Heart right ventricle (tissue), 16 donors: ENCODE results near the gene SIX3. TPM values are rescaled to one million over a fixed set of nuclear protein-coding genes. Genes with fewer than 3 reads are reported as not detected.

Source experiments
- ATAC-seq, 8 donors: fragments of 200-7000 bp; cut with Tn5 transposase; one replicate each; pipeline ENCODE4 v1.9.1; 2020; ENCODE audit warnings: mild to moderate bottlenecking in 8 of 8, moderate library complexity in 8 of 8, moderate number of reproducible peaks in 1 of 8
- DNase-seq, 2 donors: peaks; one replicate each; pipeline ENCODE4 v3.0.0-alpha.2; 2020
- H3K27ac ChIP-seq, 10 donors: fragments of 200-600 bp; sonication (generic) in 2 of 10; one replicate each; pipeline versions ENCODE4 v1.5.0 to v1.8.0; 2020 to 2022; ENCODE audit warnings: mild to moderate bottlenecking in 3 of 10
- H3K27me3 ChIP-seq, 7 donors: fragments of 200-600 bp; one replicate each; pipeline ENCODE4 v1.8.0; 2021 to 2022; ENCODE audit warnings: mild to moderate bottlenecking in 2 of 7
- H3K36me3 ChIP-seq, 9 donors: fragments of 200-600 bp; sonication (generic) in 1 of 9; one replicate each; pipeline versions ENCODE4 v1.5.0 to v1.8.0; 2020 to 2022; ENCODE audit warnings: mild to moderate bottlenecking in 2 of 9
- H3K4me1 ChIP-seq, 9 donors: fragments of 200-600 bp; sonication (generic) in 1 of 9; one replicate each; pipeline versions ENCODE4 v1.5.0 to v1.8.0; 2020 to 2022; ENCODE audit warnings: mild to moderate bottlenecking in 4 of 9
- H3K4me3 ChIP-seq, 10 donors: fragments of 200-600 bp; sonication (generic) in 2 of 10; one replicate each; pipeline versions ENCODE4 v1.5.0 to v1.8.0; 2020 to 2022; ENCODE audit warnings: mild to moderate bottlenecking in 7 of 10, moderate library complexity in 2 of 10
- H3K9me3 ChIP-seq, 11 donors: fragments of 200-600 bp in 10 of 11; sonication (generic) in 2 of 11; one replicate each; pipeline versions ENCODE4 v1.5.0 to v1.8.0; 2013 to 2022; ENCODE audit warnings: mild to moderate bottlenecking in 2 of 11, control low read depth in 1 of 11, moderate library complexity in 1 of 11
- WGBS, 2 donors: extraction: QIAGEN DNeasy Blood & Tissue Kit; methylation state at CpG; one replicate each; pipeline ENCODE4 v1.1.7; 2013; ENCODE audit warnings: inconsistent platforms in 1 of 2; 5-methylcytosine and 5-hydroxymethylcytosine counted together
- intact Hi-C, 10 donors: fragments of 100-400 bp; cut with DNase I; formaldehyde crosslinking; loops; one replicate each; pipeline versions ENCODE4 v1.11.1 to v1.14.2; 2022
- polyA plus RNA-seq, 2 donors: library from polyadenylated mRNA; stranded (reverse); fragments of 200-250 nt; gene quantifications; one replicate each; pipeline ENCODE4 v1.2.3, GENCODE V29; 2013
- total RNA-seq, 10 donors: library from RNA; stranded (reverse); fragmentation: NEBNext Ultra II Directional in 3 of 10; extraction: Animal tissue kit (Norgen Biotek cat#: 25700) in 3 of 10; gene quantifications; one replicate each; pipeline versions ENCODE4 v1.2.1 to v1.2.4, GENCODE V29; 2021 to 2023
- TF ChIP-seq, protein P1 (sequence below), 9 donors: fragments of 200-600 bp; sonication (generic) in 2 of 9; IDR thresholded peaks; one replicate each; pipeline versions ENCODE4 v1.5.0 to v1.8.0; 2021 to 2022; ENCODE audit warnings: antibody characterized with exemption in 9 of 9, mild to moderate bottlenecking in 5 of 9, moderate library complexity in 1 of 9
- donor health status: Arrhythmogenic right ventricular cardiomyopathy.
- donor health status: ischemic (EF 13 %, LVEDD 7.1; RV severe dilation, severe dysfunction).
- donor health status: healthy with polysubstance abuse.
- donor health status: DM: no; HTN: yes; CAD: no.
- donor health status: DM: no; HTN: no; CAD: no.
- donor health status: ischemic (EF 25% LVEDD 6.9; RV normal size, moderate dysfunction).
- donor health status: ischemic (EF 25% LVEDD 5.7; RV mildly dilated, moderate dysfunction).
- donor health status: healthy.
- donor health status: DM: yes; HTN: yes; CAD: no.
- donor health status: Ischemic cardiomyopathy.
- donor health status: ischemic (EF 35%, LVEDD 5.7; RV mildly dilated, moderate dysfunction).
- donor health status: nonischemic (EF 11% LVEDD 7.7; RV severe dilation, severe dysfunction).
- donor health status: DM: yes; HTN: yes; CAD: no.
- donor health status: PGD.
- donor health status: ischemic (EF 29% LVEDD 5.4; RV normal size, mild dysfunction).
- donor health status: nonischemic (EF 23%, LVEDD 6.1; RV moderate dilation, normal function).

The SIX3 gene
- total and polyA plus RNA-seq, 12 donors: not detected

DNA sequence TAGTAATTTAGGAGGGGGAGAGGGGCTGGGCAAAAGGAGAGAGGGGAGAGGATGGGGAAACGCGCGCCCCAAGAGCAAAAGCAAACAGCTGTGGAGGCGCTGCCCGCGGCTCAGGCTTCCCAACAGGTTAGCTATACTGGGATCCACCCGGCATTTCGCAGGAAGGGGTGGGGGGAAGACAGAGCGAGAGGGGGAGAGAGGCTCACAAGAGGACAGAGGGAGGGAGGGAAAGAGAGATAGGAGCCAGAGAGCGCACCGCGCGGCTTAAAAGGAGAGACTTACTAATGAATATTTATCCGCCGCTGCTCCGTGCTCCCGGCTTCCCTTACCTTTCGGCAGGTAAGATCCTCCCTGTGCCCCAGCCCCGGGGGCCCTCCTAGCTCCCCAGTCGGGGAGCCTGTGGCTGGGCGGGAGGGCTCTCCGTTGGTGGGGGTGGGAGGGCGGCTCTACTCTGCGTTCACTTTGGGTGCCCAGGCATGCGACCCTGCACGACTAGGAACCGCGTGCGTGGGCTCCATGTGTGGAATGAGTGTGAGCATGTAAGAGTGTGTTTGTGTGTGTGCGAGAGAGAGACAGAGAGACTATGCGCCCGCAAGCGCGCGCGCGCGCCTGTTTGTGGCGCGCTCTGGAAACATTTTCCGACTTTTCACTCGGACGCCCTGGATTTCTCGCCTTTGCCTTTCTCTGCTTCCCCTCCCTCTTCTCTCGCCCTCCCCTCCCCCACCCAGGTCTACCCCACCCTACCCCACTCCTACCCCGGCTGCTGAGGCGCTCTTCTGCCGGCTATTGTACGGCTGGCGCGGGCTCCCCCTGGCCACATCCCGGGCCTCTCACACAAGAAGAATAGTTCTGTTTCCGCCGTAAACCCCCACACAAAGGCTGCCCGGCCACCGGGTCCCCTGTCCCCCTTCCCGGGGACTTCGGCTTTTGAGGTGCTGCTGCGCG is 7.2 kb upstream of the SIX3 start:
- TF ChIP-seq, protein P1, sequence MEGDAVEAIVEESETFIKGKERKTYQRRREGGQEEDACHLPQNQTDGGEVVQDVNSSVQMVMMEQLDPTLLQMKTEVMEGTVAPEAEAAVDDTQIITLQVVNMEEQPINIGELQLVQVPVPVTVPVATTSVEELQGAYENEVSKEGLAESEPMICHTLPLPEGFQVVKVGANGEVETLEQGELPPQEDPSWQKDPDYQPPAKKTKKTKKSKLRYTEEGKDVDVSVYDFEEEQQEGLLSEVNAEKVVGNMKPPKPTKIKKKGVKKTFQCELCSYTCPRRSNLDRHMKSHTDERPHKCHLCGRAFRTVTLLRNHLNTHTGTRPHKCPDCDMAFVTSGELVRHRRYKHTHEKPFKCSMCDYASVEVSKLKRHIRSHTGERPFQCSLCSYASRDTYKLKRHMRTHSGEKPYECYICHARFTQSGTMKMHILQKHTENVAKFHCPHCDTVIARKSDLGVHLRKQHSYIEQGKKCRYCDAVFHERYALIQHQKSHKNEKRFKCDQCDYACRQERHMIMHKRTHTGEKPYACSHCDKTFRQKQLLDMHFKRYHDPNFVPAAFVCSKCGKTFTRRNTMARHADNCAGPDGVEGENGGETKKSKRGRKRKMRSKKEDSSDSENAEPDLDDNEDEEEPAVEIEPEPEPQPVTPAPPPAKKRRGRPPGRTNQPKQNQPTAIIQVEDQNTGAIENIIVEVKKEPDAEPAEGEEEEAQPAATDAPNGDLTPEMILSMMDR (IDR thresholded peaks at IDR 0.05): no peak
- WGBS, 2 donors: 1 to 2% methylated on average over 56 to 60 of the region's 60 CpGs
- no peaks in the 10 kb centered on the region for H3K36me3 ChIP-seq
- peaks cover 3 to 56% (median 41%) of the 10 kb centered on the region in 9 donors for H3K4me1 ChIP-seq
- peak overlapping the region in 7 of 10 donors; percentile 4 to 39 (median 22) for H3K4me3 ChIP-seq
- no peaks in the 10 kb centered on the region for H3K9me3 ChIP-seq
- ATAC-seq (no peak), DNase-seq (no peak)
- no peak overlapping the region for H3K27ac ChIP-seq
- intact Hi-C loops: no loop called here
- H3K27me3 ChIP-seq: peaks cover 60 to 100% (median 100%) of the 10 kb centered on the region in 7 donors

DNA sequence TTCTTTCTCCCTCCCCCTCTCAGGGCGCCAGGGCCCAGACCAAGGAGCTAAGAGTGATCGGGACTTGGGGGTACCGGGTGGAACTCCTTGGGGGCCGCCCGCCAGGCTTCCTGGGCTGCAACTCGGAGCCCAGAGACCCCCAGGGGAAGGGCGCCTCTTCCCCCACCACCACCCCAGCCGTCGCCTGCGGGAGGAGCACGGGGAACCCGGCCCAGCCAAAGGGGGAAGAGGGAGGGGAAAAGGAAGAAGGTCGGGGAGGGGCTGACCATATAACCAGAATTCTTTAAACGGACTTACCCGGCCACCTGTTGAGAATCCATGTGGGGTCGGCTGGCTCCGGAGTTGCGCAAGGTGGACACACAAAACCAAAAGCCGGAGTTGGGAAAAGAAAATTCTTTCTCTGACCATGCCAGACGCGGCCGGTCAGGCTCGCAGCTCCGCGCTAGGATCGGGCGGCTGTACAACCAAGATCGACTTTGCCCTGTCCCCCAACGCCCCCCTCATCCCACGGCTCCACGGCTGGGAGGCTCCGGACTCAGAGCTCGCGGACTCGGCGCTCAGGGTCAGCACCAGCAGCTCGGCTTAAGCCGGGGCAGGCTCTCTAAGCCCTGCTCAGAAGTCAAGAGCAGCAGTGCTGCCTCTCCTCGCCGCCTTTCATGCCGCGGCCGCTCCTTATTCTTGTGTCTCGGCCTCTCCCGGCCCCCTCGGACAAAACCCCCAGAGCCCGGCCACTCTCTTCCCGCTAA is 6.3 kb upstream of the SIX3 start:
- TF ChIP-seq, protein P1 (IDR thresholded peaks at IDR 0.05): no peak
- Histone ChIP-seq H3K27ac (no peak overlapping the region), H3K4me1 (peaks cover 3 to 57% (median 37%) of the 10 kb centered on the region in 9 donors), H3K9me3 (no peaks in the 10 kb centered on the region), H3K27me3 (peaks cover 59 to 100% (median 100%) of the 10 kb centered on the region in 7 donors), H3K36me3 (no peaks in the 10 kb centered on the region), H3K4me3 (peak overlapping the region in 7 of 10 donors; percentile 4 to 39 (median 22))
- ATAC-seq (peak in 1 of 8 donors; percentile 20), DNase-seq (no peak)
- intact Hi-C loops: no loop called here
- 1% methylated on average over 48 of the region's 48 CpGs for WGBS, 2 donors

DNA sequence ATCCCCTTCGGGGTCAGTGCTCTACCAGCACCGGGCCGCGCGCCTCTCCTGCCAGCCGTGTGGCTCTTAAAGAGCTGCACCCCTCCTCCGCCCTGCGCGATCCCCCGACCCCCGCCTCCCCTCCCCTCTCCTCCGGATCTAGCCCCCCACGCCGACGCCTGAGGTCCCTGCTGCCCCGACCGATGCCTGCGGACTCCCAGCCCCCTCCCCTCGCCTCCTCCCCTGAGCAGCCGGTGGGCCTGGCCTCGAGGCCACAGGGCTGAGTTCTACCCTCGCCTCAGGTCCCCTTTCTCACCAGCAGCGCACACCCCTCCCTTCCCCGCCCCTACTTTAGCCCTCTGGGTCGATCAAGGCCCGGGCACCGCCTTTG is 5.8 kb upstream of the SIX3 start:
- intact Hi-C loops: no loop called here
- DNase-seq (no peak), ATAC-seq (no peak)
- Histone ChIP-seq H3K36me3 (no peaks in the 10 kb centered on the region), H3K27me3 (peaks cover 59 to 100% (median 100%) of the 10 kb centered on the region in 7 donors), H3K4me3 (peak overlapping the region in 2 of 10 donors; percentile 31 to 39), H3K27ac (no peak overlapping the region), H3K4me1 (peaks cover 3 to 56% (median 37%) of the 10 kb centered on the region in 9 donors), H3K9me3 (no peaks in the 10 kb centered on the region)
- WGBS, 2 donors: 1 to 4% methylated on average over 27 of the region's 27 CpGs
- TF ChIP-seq, protein P1 (IDR thresholded peaks at IDR 0.05): no peak

DNA sequence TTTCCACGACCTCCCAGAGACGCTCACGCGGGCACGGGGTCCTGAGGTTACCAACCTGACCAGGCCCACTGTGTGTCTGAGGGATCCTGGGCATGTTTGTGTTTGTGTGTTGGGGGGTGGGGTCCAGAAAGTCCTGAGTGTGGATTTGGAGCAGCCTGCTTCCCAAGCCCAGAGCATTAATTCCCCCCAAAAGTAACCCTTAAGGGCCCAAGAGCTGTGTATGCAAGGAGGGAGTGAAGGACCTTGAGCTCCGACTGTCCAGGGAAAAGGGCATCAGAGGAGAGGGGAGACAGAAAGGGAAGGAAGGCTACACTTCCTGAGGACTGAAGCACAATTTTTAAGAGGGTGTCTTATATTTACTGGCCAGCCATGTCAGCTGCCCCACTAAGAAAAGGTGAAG is 5.2 kb upstream of the SIX3 start:
- ATAC-seq: no peak
- Histone ChIP-seq H3K36me3 (no peaks in the 10 kb centered on the region), H3K4me3 (no peak overlapping the region), H3K27me3 (peaks cover 63 to 100% (median 100%) of the 10 kb centered on the region in 7 donors), H3K9me3 (no peaks in the 10 kb centered on the region), H3K27ac (no peak overlapping the region), H3K4me1 (peaks cover 3 to 60% (median 42%) of the 10 kb centered on the region in 9 donors)
- WGBS, 2 donors: 11 to 13% methylated on average over 6 of the region's 6 CpGs
- DNase-seq: no peak
- TF ChIP-seq, protein P1 (IDR thresholded peaks at IDR 0.05): no peak
- intact Hi-C loops: no loop called here
